Measurements from ENCODE around the gene CARD9. TPM values are rescaled to one million over a fixed set of nuclear protein-coding genes. Genes with fewer than 3 reads are reported as not detected.

Gene CARD9
- total and polyA plus RNA-seq, 4 donors: 2.3 to 3.4 (median 2.9) TPM

DNA sequence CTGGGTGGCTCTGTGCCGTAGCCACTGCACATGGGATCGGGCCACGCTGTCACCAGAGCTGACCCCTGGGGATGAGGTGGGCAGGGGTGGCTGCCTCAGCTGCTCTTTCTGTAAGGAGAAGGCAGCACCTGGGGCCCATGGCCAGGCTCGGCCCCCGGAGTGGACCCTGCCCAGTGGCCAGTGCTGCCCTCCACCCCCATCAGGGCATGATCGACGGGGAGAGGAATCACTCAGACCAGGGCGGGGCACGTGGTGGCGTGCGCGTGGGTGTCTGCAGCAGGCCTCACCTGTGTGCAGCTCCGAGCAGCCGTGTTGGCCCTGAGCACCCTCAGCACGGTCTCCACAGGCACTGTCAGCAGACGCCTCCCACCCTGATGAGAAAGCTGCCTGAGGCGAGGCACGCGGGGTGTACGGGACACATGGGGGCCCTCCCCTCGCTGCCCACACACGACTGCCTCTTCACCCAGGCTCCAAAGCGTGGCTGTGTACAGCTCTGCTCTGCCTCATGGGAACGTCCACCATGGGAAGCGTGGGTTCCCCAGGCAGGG, 8.6 kb upstream of the CARD9 start:
- Histone ChIP-seq H3K9me3 (ENCODE audit: control insufficient read depth, insufficient read depth, low read length) (no peaks in the 10 kb centered on the region), H3K27me3 (ENCODE audit: control insufficient read depth, insufficient read depth, low read length) (no peaks in the 10 kb centered on the region), H3K4me3 (ENCODE audit: low read depth, low read length) (no peak overlapping the region), H3K36me3 (ENCODE audit: control insufficient read depth, insufficient read depth, low read length) (peaks cover 95% of the 10 kb centered on the region), H3K27ac (ENCODE audit: low read depth, low read length) (no peak overlapping the region), H3K4me1 (ENCODE audit: control insufficient read depth, insufficient read depth, low read length) (no peaks in the 10 kb centered on the region)
- DNase-seq (ENCODE audit: low read depth in 4 of 6, low spot score in 6 of 6): no peak
- 92% methylated on average over 25 of the region's 25 CpGs for WGBS (ENCODE audit: insufficient coverage)

DNA sequence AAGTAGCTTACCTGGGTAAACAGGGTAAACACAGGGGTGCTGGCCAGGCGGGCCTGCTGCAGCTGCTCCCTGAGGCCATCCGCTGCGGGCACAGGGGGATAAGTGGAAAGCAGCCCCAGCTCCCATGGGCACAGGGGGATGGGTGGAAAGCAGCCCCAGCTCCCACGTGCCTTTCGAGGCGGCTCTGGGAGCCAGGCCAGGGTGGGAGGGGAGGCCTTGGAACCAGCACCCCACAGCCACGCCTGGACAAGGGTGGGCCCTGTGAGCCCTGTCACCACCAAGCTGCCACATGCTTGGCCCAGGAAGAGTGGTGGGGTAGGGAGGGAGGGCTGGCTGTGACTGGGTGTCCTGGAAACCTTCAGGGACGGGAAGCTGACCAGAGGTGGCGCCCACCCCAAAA, 7.8 kb upstream of the CARD9 start:
- Histone ChIP-seq H3K27ac (ENCODE audit: low read depth, low read length) (no peak overlapping the region), H3K4me1 (ENCODE audit: control insufficient read depth, insufficient read depth, low read length) (peaks cover 2% of the 10 kb centered on the region), H3K9me3 (ENCODE audit: control insufficient read depth, insufficient read depth, low read length) (no peaks in the 10 kb centered on the region), H3K4me3 (ENCODE audit: low read depth, low read length) (no peak overlapping the region), H3K27me3 (ENCODE audit: control insufficient read depth, insufficient read depth, low read length) (no peaks in the 10 kb centered on the region), H3K36me3 (ENCODE audit: control insufficient read depth, insufficient read depth, low read length) (peaks cover 95% of the 10 kb centered on the region)
- no peak for DNase-seq (ENCODE audit: low read depth in 4 of 6, low spot score in 6 of 6)
- 88% methylated on average over 6 of the region's 9 CpGs for WGBS (ENCODE audit: insufficient coverage)

DNA sequence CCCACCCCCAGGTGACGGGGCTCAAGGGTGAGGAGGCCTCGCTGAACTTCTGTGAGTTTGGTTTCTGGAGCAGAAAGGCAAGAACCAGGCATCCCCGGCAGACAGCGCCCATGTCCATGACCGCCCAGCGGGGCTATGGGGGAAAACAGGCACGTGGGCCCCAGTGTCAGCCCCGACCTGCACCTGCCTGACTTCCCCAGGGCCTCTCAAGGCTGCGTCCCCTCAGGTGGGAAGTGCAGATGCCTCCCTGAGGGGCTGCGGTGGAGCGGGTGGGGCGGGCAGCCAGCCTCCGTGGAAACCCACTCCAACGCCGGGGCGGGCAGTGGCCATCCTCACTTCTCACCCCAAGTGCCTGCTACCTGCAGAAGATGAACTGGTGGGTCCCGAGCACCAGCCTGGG, 6.9 kb upstream of the CARD9 start:
- Histone ChIP-seq H3K36me3 (ENCODE audit: control insufficient read depth, insufficient read depth, low read length) (peaks cover 97% of the 10 kb centered on the region), H3K27me3 (ENCODE audit: control insufficient read depth, insufficient read depth, low read length) (no peaks in the 10 kb centered on the region), H3K4me3 (ENCODE audit: low read depth, low read length) (no peak overlapping the region), H3K27ac (ENCODE audit: low read depth, low read length) (no peak overlapping the region), H3K4me1 (ENCODE audit: control insufficient read depth, insufficient read depth, low read length) (peaks cover 2% of the 10 kb centered on the region), H3K9me3 (ENCODE audit: control insufficient read depth, insufficient read depth, low read length) (no peaks in the 10 kb centered on the region)
- DNase-seq (ENCODE audit: low read depth in 4 of 6, low spot score in 6 of 6): no peak
- 95% methylated on average over 17 of the region's 17 CpGs for WGBS (ENCODE audit: insufficient coverage)

DNA sequence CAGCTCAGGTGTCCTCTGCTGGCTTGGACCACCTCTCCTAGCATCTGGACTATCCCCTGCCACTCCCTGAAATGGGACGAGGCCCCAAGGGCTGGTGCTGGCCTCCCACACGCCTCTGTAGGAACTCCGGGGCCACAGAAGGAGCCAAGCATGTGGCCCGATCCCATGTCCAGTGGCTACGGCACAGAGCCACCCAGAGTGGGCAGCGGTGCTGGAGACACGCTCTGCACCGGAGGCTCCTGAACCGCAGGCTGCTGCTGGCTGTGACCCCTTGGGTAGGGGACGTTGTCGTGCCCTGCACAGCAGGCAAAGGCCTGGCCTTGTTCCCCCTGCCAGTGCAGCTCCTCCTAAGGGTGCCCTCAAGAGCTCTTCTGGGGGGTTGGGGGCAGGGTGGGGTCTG, 6.4 kb upstream of the CARD9 start:
- Histone ChIP-seq H3K4me1 (ENCODE audit: control insufficient read depth, insufficient read depth, low read length) (peaks cover 2% of the 10 kb centered on the region), H3K27me3 (ENCODE audit: control insufficient read depth, insufficient read depth, low read length) (no peaks in the 10 kb centered on the region), H3K36me3 (ENCODE audit: control insufficient read depth, insufficient read depth, low read length) (peaks cover 97% of the 10 kb centered on the region), H3K9me3 (ENCODE audit: control insufficient read depth, insufficient read depth, low read length) (no peaks in the 10 kb centered on the region), H3K27ac (ENCODE audit: low read depth, low read length) (no peak overlapping the region), H3K4me3 (ENCODE audit: low read depth, low read length) (no peak overlapping the region)
- DNase-seq (ENCODE audit: low read depth in 4 of 6, low spot score in 6 of 6): no peak
- 94% methylated on average over 10 of the region's 11 CpGs for WGBS (ENCODE audit: insufficient coverage)

DNA sequence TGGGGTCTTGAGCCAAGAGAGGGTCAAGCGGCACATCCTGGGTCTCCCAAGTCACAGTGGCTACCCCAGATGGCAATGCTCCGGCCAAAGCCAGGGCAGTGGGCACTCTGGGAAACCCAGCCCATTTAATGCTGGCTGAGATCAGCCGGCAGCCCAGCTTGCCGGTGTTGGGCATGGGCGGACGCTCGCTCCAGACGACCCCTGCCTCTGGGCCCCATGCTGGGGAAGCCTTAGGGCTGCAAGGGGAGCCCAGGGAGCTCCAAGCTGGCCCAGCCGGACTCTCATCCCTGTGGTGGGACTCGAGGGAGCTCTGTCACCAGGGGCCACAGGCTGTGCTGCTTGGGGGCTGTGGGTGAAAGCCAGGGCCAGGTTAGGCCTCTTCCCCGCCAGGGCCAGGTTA, 5.9 kb upstream of the CARD9 start:
- no peak for DNase-seq (ENCODE audit: low read depth in 4 of 6, low spot score in 6 of 6)
- Histone ChIP-seq H3K4me3 (ENCODE audit: low read depth, low read length) (no peak overlapping the region), H3K9me3 (ENCODE audit: control insufficient read depth, insufficient read depth, low read length) (no peaks in the 10 kb centered on the region), H3K4me1 (ENCODE audit: control insufficient read depth, insufficient read depth, low read length) (peaks cover 2% of the 10 kb centered on the region), H3K27ac (ENCODE audit: low read depth, low read length) (no peak overlapping the region), H3K27me3 (ENCODE audit: control insufficient read depth, insufficient read depth, low read length) (no peaks in the 10 kb centered on the region), H3K36me3 (ENCODE audit: control insufficient read depth, insufficient read depth, low read length) (peaks cover 100% of the 10 kb centered on the region)
- WGBS (ENCODE audit: insufficient coverage): 91% methylated on average over 11 of the region's 11 CpGs

DNA sequence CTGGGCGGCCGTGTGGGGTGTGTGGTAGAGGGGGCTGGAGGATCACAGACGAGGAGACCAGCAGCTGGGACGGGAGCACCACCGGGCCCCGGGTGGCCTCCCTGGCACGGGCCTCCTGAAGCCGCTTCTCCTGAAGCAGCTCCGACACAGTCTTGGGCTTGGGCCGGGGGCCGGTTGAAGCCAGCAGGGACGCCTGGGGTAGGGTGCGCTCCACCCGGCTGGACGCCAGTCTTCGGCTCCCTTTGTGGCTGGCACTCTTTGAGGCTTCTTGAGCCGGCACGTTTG, 5.5 kb upstream of the CARD9 start:
- DNase-seq (ENCODE audit: low read depth in 4 of 6, low spot score in 6 of 6): no peak
- H3K27ac ChIP-seq (ENCODE audit: low read depth, low read length): no peak overlapping the region
- WGBS (ENCODE audit: insufficient coverage): 90% methylated on average over 18 of the region's 18 CpGs
- no peak overlapping the region for H3K4me3 ChIP-seq (ENCODE audit: low read depth, low read length)
- H3K27me3 ChIP-seq (ENCODE audit: control insufficient read depth, insufficient read depth, low read length): no peaks in the 10 kb centered on the region
- H3K9me3 ChIP-seq (ENCODE audit: control insufficient read depth, insufficient read depth, low read length): no peaks in the 10 kb centered on the region
- peaks cover 100% of the 10 kb centered on the region for H3K36me3 ChIP-seq (ENCODE audit: control insufficient read depth, insufficient read depth, low read length)
- H3K4me1 ChIP-seq (ENCODE audit: control insufficient read depth, insufficient read depth, low read length): peaks cover 2% of the 10 kb centered on the region

DNA sequence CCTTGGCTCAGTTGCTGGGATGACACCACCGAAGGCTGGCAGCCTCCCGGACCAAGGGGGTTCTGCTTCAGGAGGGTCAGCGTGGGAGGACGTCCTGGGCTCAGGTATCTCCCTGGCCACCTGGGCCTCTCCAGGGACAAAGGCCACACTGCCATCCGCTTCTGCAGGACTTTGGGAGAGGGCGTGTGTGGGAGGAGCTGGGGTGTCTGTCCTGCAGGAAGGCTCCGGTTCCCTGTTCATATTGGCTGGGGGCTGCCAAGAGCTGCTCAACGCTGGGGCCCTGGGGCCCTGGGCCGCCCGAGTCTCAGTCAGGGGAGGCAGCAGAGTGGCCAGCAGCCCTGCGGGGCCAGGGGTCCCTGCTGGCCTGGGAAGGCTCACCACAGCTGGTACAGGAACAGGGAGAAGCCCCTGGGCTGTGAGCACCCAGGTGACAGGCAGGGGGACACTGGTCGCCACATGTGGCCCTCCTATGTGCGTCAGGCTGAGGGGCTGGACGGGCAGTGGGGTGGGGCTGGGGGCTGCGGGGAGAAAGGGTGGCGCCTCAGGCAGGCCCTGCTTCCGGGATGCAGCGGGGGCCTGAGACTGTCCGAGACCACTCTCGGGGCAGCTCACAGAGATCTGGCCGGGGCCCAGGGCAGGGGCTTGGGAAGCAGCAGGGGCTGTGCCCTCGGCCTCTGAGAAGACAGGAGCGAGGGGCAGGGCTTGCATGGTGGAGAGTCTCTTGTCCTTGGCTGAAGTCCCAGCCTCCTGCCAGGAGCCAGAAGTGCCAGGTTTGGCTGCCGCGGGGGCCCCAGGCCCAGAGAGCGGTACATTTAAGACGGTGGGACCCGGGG, 4.9 kb upstream of the CARD9 start:
- H3K27ac ChIP-seq (ENCODE audit: low read depth, low read length): no peak overlapping the region
- no peaks in the 10 kb centered on the region for H3K9me3 ChIP-seq (ENCODE audit: control insufficient read depth, insufficient read depth, low read length)
- DNase-seq (ENCODE audit: low read depth in 4 of 6, low spot score in 6 of 6): no peak
- WGBS (ENCODE audit: insufficient coverage): 83% methylated on average over 28 of the region's 28 CpGs
- H3K4me3 ChIP-seq (ENCODE audit: low read depth, low read length): no peak overlapping the region
- H3K27me3 ChIP-seq (ENCODE audit: control insufficient read depth, insufficient read depth, low read length): no peaks in the 10 kb centered on the region
- peaks cover 100% of the 10 kb centered on the region for H3K36me3 ChIP-seq (ENCODE audit: control insufficient read depth, insufficient read depth, low read length)
- H3K4me1 ChIP-seq (ENCODE audit: control insufficient read depth, insufficient read depth, low read length): peaks cover 8% of the 10 kb centered on the region

DNA sequence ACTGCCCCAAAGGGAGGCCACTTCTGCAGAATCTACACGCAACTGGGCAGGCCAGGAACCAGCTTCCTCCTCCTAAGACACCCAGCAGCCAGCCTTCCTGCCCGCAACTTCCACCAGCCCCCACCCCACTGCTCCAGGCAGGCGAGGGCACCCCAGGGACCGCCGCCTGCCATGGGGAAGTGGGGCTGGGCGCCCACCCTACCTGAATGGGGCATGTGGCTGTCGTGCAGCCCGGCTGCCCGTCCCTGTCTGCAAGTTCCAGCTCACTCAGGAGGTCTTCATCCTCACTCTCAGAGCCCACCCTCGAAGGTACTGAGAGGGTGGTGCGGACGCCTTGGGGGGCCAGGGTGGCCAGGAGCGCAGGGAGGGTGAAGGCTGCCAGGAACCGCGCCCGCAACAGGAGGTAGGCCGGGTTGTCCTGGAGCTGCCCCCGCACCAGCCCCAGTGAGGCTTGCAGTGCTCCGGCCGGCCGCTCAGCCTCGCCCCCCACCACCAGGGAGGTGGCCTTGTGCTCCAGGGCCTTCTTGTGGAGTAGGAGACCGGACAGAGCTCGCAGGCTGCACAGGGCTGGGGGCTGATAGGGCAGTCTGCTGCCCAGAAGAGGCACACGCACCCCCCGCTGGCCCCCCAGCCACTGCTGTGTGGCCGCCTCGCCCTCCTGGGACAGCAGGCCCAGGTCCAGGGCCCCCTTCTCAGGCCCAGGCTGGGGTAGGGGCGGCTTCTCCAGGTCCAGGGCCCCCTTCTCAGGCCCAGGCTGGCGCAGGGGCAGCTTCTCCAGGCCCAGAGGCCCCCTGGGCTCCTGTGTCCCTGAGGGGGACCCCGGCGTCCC, 4.1 kb upstream of the CARD9 start:
- H3K27ac ChIP-seq (ENCODE audit: low read depth, low read length): no peak overlapping the region
- no peak overlapping the region for H3K4me3 ChIP-seq (ENCODE audit: low read depth, low read length)
- no peak for DNase-seq (ENCODE audit: low read depth in 4 of 6, low spot score in 6 of 6)
- H3K9me3 ChIP-seq (ENCODE audit: control insufficient read depth, insufficient read depth, low read length): no peaks in the 10 kb centered on the region
- H3K36me3 ChIP-seq (ENCODE audit: control insufficient read depth, insufficient read depth, low read length): peaks cover 94% of the 10 kb centered on the region
- 96% methylated on average over 32 of the region's 32 CpGs for WGBS (ENCODE audit: insufficient coverage)
- H3K4me1 ChIP-seq (ENCODE audit: control insufficient read depth, insufficient read depth, low read length): peaks cover 16% of the 10 kb centered on the region
- no peaks in the 10 kb centered on the region for H3K27me3 ChIP-seq (ENCODE audit: control insufficient read depth, insufficient read depth, low read length)

DNA sequence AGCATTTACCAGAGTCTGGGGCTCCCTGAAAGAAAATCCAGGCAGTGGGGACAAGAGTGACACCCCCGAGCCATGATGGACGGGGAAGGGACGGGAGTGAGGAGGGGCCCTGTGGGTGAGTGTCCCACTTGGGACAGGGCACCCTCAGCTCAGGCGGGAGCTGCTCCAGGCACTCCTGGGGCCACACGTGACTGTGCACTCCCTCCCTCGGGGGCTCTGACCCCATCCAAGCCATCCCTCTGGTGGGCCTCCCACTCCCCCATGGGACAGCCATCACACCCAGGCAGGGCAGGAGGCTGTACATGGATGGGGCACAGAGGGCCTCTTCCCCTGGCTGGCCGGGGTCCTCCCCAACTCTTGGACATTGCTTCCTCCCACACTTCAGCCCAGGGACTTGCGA, 3.0 kb upstream of the CARD9 start:
- no peak overlapping the region for H3K4me3 ChIP-seq (ENCODE audit: low read depth, low read length)
- peaks cover 88% of the 10 kb centered on the region for H3K36me3 ChIP-seq (ENCODE audit: control insufficient read depth, insufficient read depth, low read length)
- no peak for DNase-seq (ENCODE audit: low read depth in 4 of 6, low spot score in 6 of 6)
- H3K4me1 ChIP-seq (ENCODE audit: control insufficient read depth, insufficient read depth, low read length): peaks cover 23% of the 10 kb centered on the region
- no peak overlapping the region for H3K27ac ChIP-seq (ENCODE audit: low read depth, low read length)
- WGBS (ENCODE audit: insufficient coverage): 86% methylated on average over 7 of the region's 8 CpGs
- H3K27me3 ChIP-seq (ENCODE audit: control insufficient read depth, insufficient read depth, low read length): no peaks in the 10 kb centered on the region
- no peaks in the 10 kb centered on the region for H3K9me3 ChIP-seq (ENCODE audit: control insufficient read depth, insufficient read depth, low read length)

All from spinal cord (tissue), 10 donors.